Motor neuron (in vitro differentiated cells): ENCODE measurements around the gene LRRC74A. TPM values are rescaled to one million over a fixed set of nuclear protein-coding genes. Genes with fewer than 3 reads are reported as not detected.
"Not testable (repeated sequence)": the region's sequence is repeated elsewhere in the genome, so short reads cannot be mapped to it uniquely, and the experiment has no call there.

Experiments
- ATAC-seq, 8 experiments: fragments of 200-7000 bp; cut with Tn5 transposase; replicated peaks in 6 of 8; 2 replicates each; pipeline ENCODE4 v1.8.0; 2021; ENCODE audit warnings: mild to moderate bottlenecking in 8 of 8, moderate library complexity in 8 of 8
- H3K27ac ChIP-seq, 2 donors: fragments of 250-450 bp; sonication (Bioruptor Pico); 2 replicates each; pipeline ENCODE4 v1.9.0; 2021; ENCODE audit warnings: antibody characterized with exemption in 2 of 2, mild to moderate bottlenecking in 2 of 2, moderate library complexity in 1 of 2
- H3K4me1 ChIP-seq, 2 donors: fragments of 250-450 bp; sonication (Bioruptor Pico); replicated peaks in 1 of 2; 2 replicates each; pipeline ENCODE4 v1.6.1; 2021; ENCODE audit warnings: antibody characterized with exemption in 2 of 2, mild to moderate bottlenecking in 2 of 2, moderate library complexity in 1 of 2
- H3K4me3 ChIP-seq, 5 donors: fragments of 250-450 bp; sonication (Bioruptor Pico); 2 replicates each; pipeline ENCODE4 v1.9.0; 2021; ENCODE audit warnings: antibody characterized with exemption in 5 of 5, mild to moderate bottlenecking in 5 of 5, moderate library complexity in 4 of 5
- WGBS, 10 experiments: fragments of 450-650 bp; shearing (Covaris generic); methylation state at CpG; one replicate each; pipeline ENCODE4 v1.0.0; 2022; 5-methylcytosine and 5-hydroxymethylcytosine counted together
- in situ Hi-C, 9 experiments: fragments of 400-800 bp; cut with MboI; loops; one replicate each; pipeline ENCODE4 v1.15.0; 2021; ENCODE audit warnings: low sequenced_read_pairs in 9 of 9, low pct_unique_long_range_greater_than_20kb in 2 of 9; ENCODE audit not compliant: unreplicated experiment in 9 of 9
- total RNA-seq, 8 experiments: library from RNA; unstranded; fragments of 300-600 nt; gene quantifications; 2 replicates each; pipeline versions ENCODE4 v1.2.3 to v1.2.4, GENCODE V29; 2022

Gene LRRC74A
- total RNA-seq, 8 experiments from 2014 or later = 0.38 to 0.80 TPM; not detected in 6

- in situ Hi-C loops = loop anchor here in 5 of 9 experiments (25.0 kb wide), 1 partner anchor 153 kb away; no protein-coding TSS in a partner anchor
- Histone ChIP-seq H3K27ac (no peak overlapping the region), H3K4me3 (no peak overlapping the region), H3K4me1 (peaks cover 21 to 24% of the 10 kb centered on the region in 2 donors)
- no peak for ATAC-seq
- WGBS, 10 experiments = 74 to 88% (median 81%) methylated on average over 1 to 3 of the region's 3 CpGs; no CpG with 5 or more reads in 7 of the 10 experiments
Measured at GRCh38 chr14:76908834-76909233, 82.6 kb downstream of the LRRC74A start.

GRCh38 chr14:76909266-76909665 is 83.1 kb downstream of the LRRC74A start:
- Histone ChIP-seq H3K4me3 (no peak overlapping the region), H3K27ac (no peak overlapping the region), H3K4me1 (peaks cover 20 to 26% of the 10 kb centered on the region in 2 donors)
- WGBS, 10 experiments = 57 to 100% (median 84%) methylated on average over 1 to 2 of the region's 2 CpGs; no CpG with 5 or more reads in 6 of the 10 experiments
- ATAC-seq = no peak
- in situ Hi-C loops = loop anchor here in 5 of 9 experiments (25.0 kb wide), 1 partner anchor 153 kb away; no protein-coding TSS in a partner anchor

GRCh38 chr14:76910371-76910890 is 84.2 kb downstream of the LRRC74A start:
- H3K4me1 ChIP-seq = peaks cover 11 to 15% of the 10 kb centered on the region in 2 donors
- no peak overlapping the region for H3K27ac ChIP-seq
- no peak overlapping the region for H3K4me3 ChIP-seq
- in situ Hi-C loops = loop anchor here in 7 of 9 experiments (10.0 to 25.0 kb wide), 2 partner anchors 144 to 152 kb away; no protein-coding TSS in a partner anchor
- ATAC-seq = no peak
- WGBS, 10 experiments = 57 to 100% (median 71%) methylated on average over 1 to 4 of the region's 4 CpGs; no CpG with 5 or more reads in 2 of the 10 experiments

- in situ Hi-C loops = loop anchor here in 7 of 9 experiments (10.0 to 25.0 kb wide), 2 partner anchors 143 to 151 kb away; no protein-coding TSS in a partner anchor
- WGBS, 10 experiments = 0 to 100% (median 35%) methylated on average over 1 of the region's 1 CpG; no CpG with 5 or more reads in 2 of the 10 experiments
- no peak for ATAC-seq
Measured at GRCh38 chr14:76911473-76911872, 85.3 kb downstream of the LRRC74A start.

GRCh38 chr14:76914533-76915081 is 88.4 kb downstream of the LRRC74A start:
- 80 to 100% (median 90%) methylated on average over 1 to 3 of the region's 8 CpGs; no CpG with 5 or more reads in 7 of the 10 experiments for WGBS, 10 experiments
- not testable (repeated sequence) for H3K4me3 ChIP-seq, ATAC-seq, H3K27ac ChIP-seq
- in situ Hi-C loops = loop anchor here in 7 of 9 experiments (10.0 to 25.0 kb wide), 2 partner anchors 140 to 148 kb away; no protein-coding TSS in a partner anchor
- peaks cover 42 to 46% of the 10 kb centered on the region in 2 donors for H3K4me1 ChIP-seq

More at GRCh38 chr14:76911473-76911872, 85.3 kb downstream of the LRRC74A start:
- no peak overlapping the region for H3K4me3 ChIP-seq
- peaks cover 12 to 15% of the 10 kb centered on the region in 2 donors for H3K4me1 ChIP-seq
- no peak overlapping the region for H3K27ac ChIP-seq

GRCh38 chr14:76916040-76916715 is 90.0 kb downstream of the LRRC74A start:
- H3K27ac ChIP-seq = no peak overlapping the region
- no peak for ATAC-seq
- no peak overlapping the region for H3K4me3 ChIP-seq
- peaks cover 56 to 62% of the 10 kb centered on the region in 2 donors for H3K4me1 ChIP-seq
- WGBS, 10 experiments = 28 to 100% (median 94%) methylated on average over 1 to 12 of the region's 15 CpGs; no CpG with 5 or more reads in 1 of the 10 experiments
- in situ Hi-C loops = loop anchor here in 7 of 9 experiments (10.0 to 25.0 kb wide), 2 partner anchors 139 to 146 kb away; no protein-coding TSS in a partner anchor

GRCh38 chr14:76917158-76917596 is 91.0 kb downstream of the LRRC74A start:
- 52 to 100% (median 83%) methylated on average over 1 to 4 of the region's 7 CpGs; no CpG with 5 or more reads in 5 of the 10 experiments for WGBS, 10 experiments
- peak in 1 of 8 experiments; percentile 12 for ATAC-seq
- Histone ChIP-seq H3K27ac (peak overlapping the region in 1 of 2 donors; percentile 98), H3K4me3 (no peak overlapping the region), H3K4me1 (peaks cover 66 to 72% of the 10 kb centered on the region in 2 donors)
- in situ Hi-C loops = loop anchor here in 7 of 9 experiments (10.0 to 25.0 kb wide), 2 partner anchors 138 to 145 kb away; no protein-coding TSS in a partner anchor

GRCh38 chr14:76917745-76918255 is 91.6 kb downstream of the LRRC74A start:
- Histone ChIP-seq H3K4me1 (peaks cover 72 to 78% of the 10 kb centered on the region in 2 donors), H3K4me3 (no peak overlapping the region), H3K27ac (peak overlapping the region; percentile 94 to 98)
- 25 to 64% (median 30%) methylated on average over 2 to 6 of the region's 7 CpGs; no CpG with 5 or more reads in 7 of the 10 experiments for WGBS, 10 experiments
- in situ Hi-C loops = loop anchor here in 7 of 9 experiments (10.0 to 25.0 kb wide), 2 partner anchors 137 to 145 kb away; no protein-coding TSS in a partner anchor
- ATAC-seq = no peak

GRCh38 chr14:76918256-76918781 is 92.1 kb downstream of the LRRC74A start:
- Histone ChIP-seq H3K4me3 (no peak overlapping the region), H3K27ac (peak overlapping the region; percentile 94 to 98), H3K4me1 (peaks cover 74 to 79% of the 10 kb centered on the region in 2 donors)
- in situ Hi-C loops = loop anchor here in 7 of 9 experiments (10.0 to 25.0 kb wide), 2 partner anchors 136 to 144 kb away; no protein-coding TSS in a partner anchor
- ATAC-seq = peak in 5 of 8 experiments; percentile 0 to 68 (median 63)
- WGBS, 10 experiments = 46 to 60% methylated on average over 4 of the region's 8 CpGs; no CpG with 5 or more reads in 8 of the 10 experiments

- peak; percentile 63 to 86 (median 70) for ATAC-seq
- in situ Hi-C loops = loop anchor here in 7 of 9 experiments (10.0 to 25.0 kb wide), 2 partner anchors 136 to 143 kb away; no protein-coding TSS in a partner anchor
- peak overlapping the region; percentile 94 to 98 for H3K27ac ChIP-seq
- 16 to 20% methylated on average over 2 to 7 of the region's 20 CpGs; no CpG with 5 or more reads in 8 of the 10 experiments for WGBS, 10 experiments
- H3K4me3 ChIP-seq = no peak overlapping the region
- peaks cover 74 to 79% of the 10 kb centered on the region in 2 donors for H3K4me1 ChIP-seq
Measured at GRCh38 chr14:76918782-76919394, 92.7 kb downstream of the LRRC74A start.
